Esophagus (tissue), 2 donors: ENCODE results near the gene MYL2. TPM values are rescaled to one million over a fixed set of nuclear protein-coding genes. Genes with fewer than 3 reads are reported as not detected.

Source experiments
- H3K27ac ChIP-seq, 2 donors: one replicate each; pipeline ENCODE4 v1.5.1; 2013; ENCODE audit warnings: low read depth in 2 of 2, mild to moderate bottlenecking in 2 of 2, inconsistent platforms in 1 of 2, low read length in 1 of 2, moderate library complexity in 1 of 2
- H3K27me3 ChIP-seq, 2 donors: one replicate each; pipeline ENCODE4 v1.6.1; 2013; ENCODE audit warnings: low read length in 2 of 2, control low read depth in 1 of 2, mild to moderate bottlenecking in 1 of 2; ENCODE audit not compliant: insufficient read depth in 2 of 2, control insufficient read depth in 1 of 2
- H3K36me3 ChIP-seq, 2 donors: one replicate each; pipeline ENCODE4 v1.6.1; 2013; ENCODE audit warnings: low read length in 1 of 2; ENCODE audit not compliant: control insufficient read depth in 2 of 2, insufficient read depth in 2 of 2
- H3K4me1 ChIP-seq, 2 donors: one replicate each; pipeline ENCODE4 v1.6.1; 2013; ENCODE audit warnings: low read length in 1 of 2; ENCODE audit not compliant: control insufficient read depth in 2 of 2, insufficient read depth in 2 of 2
- H3K4me3 ChIP-seq, 2 donors: one replicate each; pipeline ENCODE4 v1.5.1; 2013; ENCODE audit warnings: low read length in 2 of 2, mild to moderate bottlenecking in 2 of 2, low read depth in 1 of 2, moderate library complexity in 1 of 2
- H3K9me3 ChIP-seq, 2 donors: one replicate each; pipeline ENCODE4 v1.6.1; 2013; ENCODE audit warnings: mild to moderate bottlenecking in 2 of 2, low read depth in 1 of 2, low read length in 1 of 2, moderate library complexity in 1 of 2; ENCODE audit not compliant: control insufficient read depth in 2 of 2, insufficient read depth in 1 of 2
- WGBS, 2 donors: extraction: QIAGEN DNeasy Blood & Tissue Kit; methylation state at CpG; one replicate each; pipeline ENCODE4 v1.1.7; 2013; 5-methylcytosine and 5-hydroxymethylcytosine counted together
- polyA plus RNA-seq, 2 donors: library from polyadenylated mRNA; stranded (reverse); fragments of 200-250 nt; gene quantifications; one replicate each; pipeline ENCODE4 v1.2.3, GENCODE V29; 2013
- donor health status: healthy with polysubstance abuse.
- donor health status: Bipolar disorder and iron deficiency.

MYL2 gene
- polyA plus RNA-seq, 2 donors: 0.92 to 4.0 TPM

GRCh38 chr12:110919720-110920119, 659 bp downstream of the MYL2 start:
- Histone ChIP-seq H3K27ac (no peak overlapping the region), H3K27me3 (no peaks in the 10 kb centered on the region), H3K9me3 (no peaks in the 10 kb centered on the region), H3K4me3 (no peak overlapping the region), H3K4me1 (no peaks in the 10 kb centered on the region), H3K36me3 (no peaks in the 10 kb centered on the region)
- WGBS, 2 donors: 87 to 91% methylated on average over 5 of the region's 5 CpGs

GRCh38 chr12:110917961-110918360, 2.4 kb downstream of the MYL2 start:
- Histone ChIP-seq H3K4me3 (no peak overlapping the region), H3K27me3 (no peaks in the 10 kb centered on the region)

GRCh38 chr12:110917467-110917866, 2.9 kb downstream of the MYL2 start:
- H3K36me3 ChIP-seq: no peaks in the 10 kb centered on the region
- 42 to 50% methylated on average over 5 of the region's 5 CpGs for WGBS, 2 donors
- H3K9me3 ChIP-seq: no peaks in the 10 kb centered on the region
- H3K27ac ChIP-seq: no peak overlapping the region
- H3K4me1 ChIP-seq: no peaks in the 10 kb centered on the region
- H3K4me3 ChIP-seq: no peak overlapping the region
- H3K27me3 ChIP-seq: no peaks in the 10 kb centered on the region

More at GRCh38 chr12:110917961-110918360, 2.4 kb downstream of the MYL2 start:
- Histone ChIP-seq H3K36me3 (no peaks in the 10 kb centered on the region), H3K27ac (no peak overlapping the region), H3K9me3 (no peaks in the 10 kb centered on the region), H3K4me1 (no peaks in the 10 kb centered on the region)
- 82 to 83% methylated on average over 7 of the region's 7 CpGs for WGBS, 2 donors

- no peaks in the 10 kb centered on the region for H3K4me1 ChIP-seq
- H3K36me3 ChIP-seq: no peaks in the 10 kb centered on the region
- H3K27me3 ChIP-seq: no peaks in the 10 kb centered on the region
- no peaks in the 10 kb centered on the region for H3K9me3 ChIP-seq
- no peak overlapping the region for H3K27ac ChIP-seq
- H3K4me3 ChIP-seq: no peak overlapping the region
- 77 to 81% methylated on average over 3 of the region's 3 CpGs for WGBS, 2 donors
Observed at GRCh38 chr12:110916295-110916875, 4.0 kb downstream of the MYL2 start.

GRCh38 chr12:110913119-110914056, 7.0 kb downstream of the MYL2 start:
- WGBS, 2 donors: 84% methylated on average over 14 of the region's 14 CpGs
- no peaks in the 10 kb centered on the region for H3K9me3 ChIP-seq
- no peaks in the 10 kb centered on the region for H3K4me1 ChIP-seq
- H3K27me3 ChIP-seq: no peaks in the 10 kb centered on the region
- H3K4me3 ChIP-seq: no peak overlapping the region
- no peak overlapping the region for H3K27ac ChIP-seq
- no peaks in the 10 kb centered on the region for H3K36me3 ChIP-seq

- H3K27ac ChIP-seq: no peak overlapping the region
- no peaks in the 10 kb centered on the region for H3K9me3 ChIP-seq
- 77 to 85% methylated on average over 6 of the region's 6 CpGs for WGBS, 2 donors
- H3K4me1 ChIP-seq: no peaks in the 10 kb centered on the region
- H3K4me3 ChIP-seq: no peak overlapping the region
- no peaks in the 10 kb centered on the region for H3K36me3 ChIP-seq
- H3K27me3 ChIP-seq: no peaks in the 10 kb centered on the region
Observed at GRCh38 chr12:110912263-110912662, 8.1 kb downstream of the MYL2 start.

GRCh38 chr12:110908377-110909152, 11.8 kb downstream of the MYL2 start:
- H3K4me1 ChIP-seq: no peaks in the 10 kb centered on the region
- no peaks in the 10 kb centered on the region for H3K9me3 ChIP-seq
- no peak overlapping the region for H3K27ac ChIP-seq
- no peaks in the 10 kb centered on the region for H3K36me3 ChIP-seq
- WGBS, 2 donors: 61 to 64% methylated on average over 11 to 14 of the region's 14 CpGs
- no peak overlapping the region for H3K4me3 ChIP-seq
- H3K27me3 ChIP-seq: no peaks in the 10 kb centered on the region

- H3K36me3 ChIP-seq: no peaks in the 10 kb centered on the region
- no peaks in the 10 kb centered on the region for H3K9me3 ChIP-seq
- H3K4me1 ChIP-seq: no peaks in the 10 kb centered on the region
- 65 to 69% methylated on average over 8 of the region's 8 CpGs for WGBS, 2 donors
- no peak overlapping the region for H3K27ac ChIP-seq
- no peak overlapping the region for H3K4me3 ChIP-seq
- no peaks in the 10 kb centered on the region for H3K27me3 ChIP-seq
Observed at GRCh38 chr12:110907583-110907982, 12.8 kb downstream of the MYL2 start.

GRCh38 chr12:110906985-110907384, 13.4 kb downstream of the MYL2 start:
- Histone ChIP-seq H3K4me1 (no peaks in the 10 kb centered on the region), H3K27me3 (no peaks in the 10 kb centered on the region), H3K4me3 (no peak overlapping the region), H3K27ac (no peak overlapping the region), H3K36me3 (no peaks in the 10 kb centered on the region), H3K9me3 (no peaks in the 10 kb centered on the region)
- WGBS, 2 donors: 73 to 74% methylated on average over 4 of the region's 4 CpGs
